Lung (tissue), 12 donors: ENCODE data around the gene RRP8. TPM values are rescaled to one million over a fixed set of nuclear protein-coding genes. Genes with fewer than 3 reads are reported as not detected.

Experiments
- ATAC-seq: fragments of 200-7000 bp; cut with Tn5 transposase; one replicate; pipeline ENCODE4 v1.9.1; 2020; ENCODE audit warnings: moderate number of reproducible peaks; ENCODE audit not compliant: insufficient read depth, low FRiP score
- DNase-seq, 3 donors: peaks; one replicate each; pipeline ENCODE4 v3.0.0-alpha.2; 2013 to 2017
- H3K27ac ChIP-seq, 2 donors: one replicate each; pipeline ENCODE4 v1.5.1; 2013; ENCODE audit warnings: mild to moderate bottlenecking in 2 of 2, moderate library complexity in 2 of 2, control low read depth in 1 of 2, inconsistent platforms in 1 of 2, low read depth in 1 of 2, low read length in 1 of 2
- H3K27me3 ChIP-seq, 3 donors: one replicate each; pipeline ENCODE4 v1.5.1; 2013; ENCODE audit warnings: low read length in 2 of 3; ENCODE audit not compliant: control insufficient read depth in 3 of 3, insufficient read depth in 3 of 3
- H3K36me3 ChIP-seq, 4 donors: one replicate each; pipeline ENCODE4 v1.5.1; 2013; ENCODE audit warnings: low read length in 4 of 4, mild to moderate bottlenecking in 1 of 4, moderate library complexity in 1 of 4; ENCODE audit not compliant: control insufficient read depth in 4 of 4, insufficient read depth in 4 of 4
- H3K4me1 ChIP-seq, 5 donors: one replicate each; pipeline ENCODE4 v1.5.1; 2013; ENCODE audit warnings: low read length in 5 of 5, mild to moderate bottlenecking in 2 of 5, moderate library complexity in 1 of 5; ENCODE audit not compliant: control insufficient read depth in 5 of 5, insufficient read depth in 5 of 5
- H3K4me3 ChIP-seq: one replicate; pipeline ENCODE4 v1.5.1; 2013; ENCODE audit warnings: mild to moderate bottlenecking, control low read depth, moderate library complexity
- H3K9ac ChIP-seq, 2 donors: one replicate each; pipeline ENCODE4 v1.5.1; 2013; ENCODE audit warnings: low read length in 2 of 2, control low read depth in 1 of 2; ENCODE audit not compliant: insufficient read depth in 1 of 2
- H3K9me3 ChIP-seq, 4 donors: one replicate each; pipeline ENCODE4 v1.5.1; 2013; ENCODE audit warnings: low read length in 3 of 4, mild to moderate bottlenecking in 1 of 4, moderate library complexity in 1 of 4; ENCODE audit not compliant: control insufficient read depth in 4 of 4, insufficient read depth in 3 of 4
- CTCF ChIP-seq: IDR thresholded peaks from 2 replicates; pipeline ENCODE4 v1.5.1; 2012; ENCODE audit warnings: mild to moderate bottlenecking; ENCODE audit errors: control extremely low read depth, extremely low read depth
- WGBS, 2 donors: extraction: QIAGEN DNeasy Blood & Tissue Kit; methylation state at CpG; one replicate each; pipeline ENCODE4 v1.1.7; 2013; 5-methylcytosine and 5-hydroxymethylcytosine counted together
- polyA plus RNA-seq, 2 donors: library from polyadenylated mRNA; stranded (reverse); fragments of 200-250 nt; gene quantifications; one replicate each; pipeline ENCODE4 v1.2.1, GENCODE V29; 2013
- total RNA-seq, 2 donors: library from RNA; depleted of rRNA in 1 of 2; stranded (reverse); fragments of >200 nt in 1 of 2; gene quantifications; one replicate each; pipeline ENCODE4 v1.2.1, GENCODE V29; 2014 to 2021
- donor health status: control.
- donor health status: control.
- donor health status: Bipolar disorder and iron deficiency.
- donor health status: healthy.
- donor health status: DM: yes; HTN: yes; CAD: no.

RRP8 gene
- total and polyA plus RNA-seq, 4 donors, result 15.0 to 19.1 (median 16.8) TPM

- H3K36me3 ChIP-seq, result peaks cover 0 to 68% (median 38%) of the 10 kb centered on the region in 4 donors
Observed at GRCh38 chr11:6625156-6625831, 21.9 kb upstream of the RRP8 start.

GRCh38 chr11:6623391-6624363 is 20.3 kb upstream of the RRP8 start:
- H3K9ac ChIP-seq, result no peak overlapping the region
- 88 to 94% methylated on average over 31 of the region's 31 CpGs for WGBS, 2 donors
- ATAC-seq, result no peak
- no peak overlapping the region for H3K27ac ChIP-seq
- no peak for DNase-seq
- H3K9me3 ChIP-seq, result no peaks in the 10 kb centered on the region
- H3K4me1 ChIP-seq, result peaks cover 0 to 10% (median 0%) of the 10 kb centered on the region in 5 donors
- no peak for TF ChIP-seq CTCF
- no peaks in the 10 kb centered on the region for H3K27me3 ChIP-seq
- no peak overlapping the region for H3K4me3 ChIP-seq
- H3K36me3 ChIP-seq, result peaks cover 0 to 55% (median 29%) of the 10 kb centered on the region in 4 donors

More at GRCh38 chr11:6625156-6625831, 21.9 kb upstream of the RRP8 start:
- no peak for TF ChIP-seq CTCF
- WGBS, 2 donors, result 94 to 96% methylated on average over 12 of the region's 12 CpGs
- Histone ChIP-seq H3K4me1 (no peaks in the 10 kb centered on the region), H3K27me3 (no peaks in the 10 kb centered on the region), H3K4me3 (no peak overlapping the region), H3K27ac (no peak overlapping the region), H3K9ac (no peak overlapping the region), H3K9me3 (no peaks in the 10 kb centered on the region)
- no peak for DNase-seq
- ATAC-seq, result no peak

DNA sequence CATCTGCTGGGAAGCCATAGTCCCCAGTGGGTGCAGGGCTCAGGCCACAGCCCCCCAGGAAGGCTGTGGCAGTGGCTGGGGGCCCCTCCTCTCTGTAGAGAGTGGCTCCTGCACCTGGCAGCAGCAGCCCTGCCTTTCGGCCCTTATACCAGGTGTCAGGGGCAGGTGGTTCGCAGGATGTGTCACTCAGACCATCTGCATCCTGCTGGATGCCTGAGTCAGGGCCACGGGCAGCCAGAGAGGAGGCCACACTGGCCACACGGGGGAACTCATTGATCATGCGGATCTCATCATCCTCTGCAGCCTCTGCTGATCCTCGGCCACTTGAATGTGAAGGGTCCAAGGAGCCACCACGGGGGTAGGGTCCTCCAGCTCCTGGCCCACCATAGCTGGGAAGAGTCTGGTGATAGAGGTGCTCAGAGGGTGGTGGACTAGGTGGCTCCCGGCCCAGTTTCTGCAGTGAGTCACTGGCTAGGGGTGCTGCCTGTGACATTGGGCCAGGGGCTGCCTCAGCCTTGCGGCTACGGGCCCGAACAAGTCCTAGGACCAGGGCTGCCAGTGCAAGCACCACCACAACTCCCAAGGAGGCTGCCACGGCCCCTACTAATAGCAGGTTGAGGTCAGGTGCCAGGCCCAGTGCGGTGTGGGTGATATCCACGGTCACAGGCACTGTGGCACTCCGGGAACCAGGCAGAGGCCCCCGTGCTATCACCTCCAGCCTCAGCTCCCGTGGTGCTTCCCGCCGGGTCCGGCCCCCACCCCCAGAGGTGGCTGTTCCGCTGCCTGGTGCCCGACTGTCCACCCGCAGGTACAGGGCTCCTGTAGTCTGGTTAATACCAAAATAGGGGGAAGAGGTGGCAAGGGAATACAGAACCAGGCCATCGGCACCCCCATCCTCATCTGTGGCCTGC is 19.1 kb upstream of the RRP8 start:
- no peaks in the 10 kb centered on the region for H3K27me3 ChIP-seq
- H3K9ac ChIP-seq, result no peak overlapping the region
- H3K4me3 ChIP-seq, result no peak overlapping the region
- WGBS, 2 donors, result 88 to 91% methylated on average over 24 of the region's 24 CpGs
- H3K4me1 ChIP-seq, result peaks cover 0 to 21% (median 7%) of the 10 kb centered on the region in 5 donors
- no peaks in the 10 kb centered on the region for H3K9me3 ChIP-seq
- peaks cover 0 to 45% (median 25%) of the 10 kb centered on the region in 4 donors for H3K36me3 ChIP-seq
- no peak for DNase-seq
- no peak for TF ChIP-seq CTCF
- H3K27ac ChIP-seq, result no peak overlapping the region
- ATAC-seq, result no peak
